HG02642 (cell line): ENCODE results near the gene BPIFB6.

ENCODE experiments used
- ATAC-seq: cut with Tn5 transposase; IDR thresholded peaks from one replicate; pipeline ENCODE4 v1.9.1; 2021; ENCODE audit warnings: mild to moderate bottlenecking; ENCODE audit not compliant: unreplicated experiment, poor library complexity

The BPIFB6 gene

GRCh38 chr20:33015114-33015484, 16.3 kb upstream of the BPIFB6 start:
- ATAC-seq, result no peak

- no peak for ATAC-seq
These were observed 15.5 kb upstream of the BPIFB6 start for GRCh38 chr20:33015700-33016580.

GRCh38 chr20:33016581-33017109, 14.8 kb upstream of the BPIFB6 start:
- ATAC-seq, result no peak

GRCh38 chr20:33017542-33017941, 13.9 kb upstream of the BPIFB6 start:
- ATAC-seq, result no peak

- ATAC-seq, result no peak
These were observed 13.1 kb upstream of the BPIFB6 start for GRCh38 chr20:33018169-33018931.

GRCh38 chr20:33019465-33020277, 11.8 kb upstream of the BPIFB6 start:
- ATAC-seq, result no peak

- ATAC-seq, result no peak
These were observed 10.9 kb upstream of the BPIFB6 start for GRCh38 chr20:33020278-33021161.

- ATAC-seq, result no peak
These were observed 9.6 kb upstream of the BPIFB6 start for GRCh38 chr20:33021879-33022278.

- no peak for ATAC-seq
These were observed 9.2 kb upstream of the BPIFB6 start for GRCh38 chr20:33022289-33022688.

GRCh38 chr20:33022694-33023438, 8.6 kb upstream of the BPIFB6 start:
- no peak for ATAC-seq

GRCh38 chr20:33023439-33024242, 7.8 kb upstream of the BPIFB6 start:
- ATAC-seq, result no peak

GRCh38 chr20:33024243-33024560, 7.2 kb upstream of the BPIFB6 start:
- no peak for ATAC-seq

- no peak for ATAC-seq
These were observed 6.7 kb upstream of the BPIFB6 start for GRCh38 chr20:33024609-33025317.

GRCh38 chr20:33025318-33025876, 6.1 kb upstream of the BPIFB6 start:
- no peak for ATAC-seq

- ATAC-seq, result no peak
These were observed 5.2 kb upstream of the BPIFB6 start for GRCh38 chr20:33026072-33026778.
